GM10266 (cell line): ENCODE data around the gene CCK.

Experiments
- DNase-seq: peaks from one replicate; pipeline ENCODE4 v3.0.0; 2012; ENCODE audit errors: extremely low spot score
- CTCF ChIP-seq: IDR thresholded peaks from 2 replicates; pipeline ENCODE4 v1.5.1; 2012; ENCODE audit warnings: mild to moderate bottlenecking, low read depth; ENCODE audit not compliant: control insufficient read depth, insufficient read depth; ENCODE audit errors: missing control alignments

The CCK gene, protein sequence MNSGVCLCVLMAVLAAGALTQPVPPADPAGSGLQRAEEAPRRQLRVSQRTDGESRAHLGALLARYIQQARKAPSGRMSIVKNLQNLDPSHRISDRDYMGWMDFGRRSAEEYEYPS

GRCh38 chr3:42266085-42266484 is at the start of gene CCK:
CCK (minus strand) TSS chr3:42266185; CDS start chr3:42263630, 2,555 bp downstream.
- no peak for DNase-seq
- TF ChIP-seq CTCF: no peak

DNA sequence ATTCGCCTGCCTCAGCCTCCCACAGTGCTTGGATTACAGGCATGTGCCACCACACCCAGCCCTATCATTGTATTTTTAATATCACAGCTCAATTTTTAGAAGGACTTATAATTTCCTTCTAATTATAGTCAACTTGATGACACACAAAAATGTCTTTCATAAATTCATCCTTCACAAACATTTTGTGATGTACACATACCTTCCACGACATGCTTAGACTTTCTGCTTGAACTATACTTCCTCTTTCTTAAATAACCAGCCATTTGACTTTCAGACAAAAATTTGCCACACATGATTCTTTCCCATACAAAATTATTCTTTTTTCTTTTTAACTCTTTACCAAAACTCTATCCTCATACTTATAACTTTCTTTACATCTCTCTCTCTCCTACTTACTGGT is 48.4 kb upstream of the CCK start:
- no peak for TF ChIP-seq CTCF
- DNase-seq: no peak

DNA sequence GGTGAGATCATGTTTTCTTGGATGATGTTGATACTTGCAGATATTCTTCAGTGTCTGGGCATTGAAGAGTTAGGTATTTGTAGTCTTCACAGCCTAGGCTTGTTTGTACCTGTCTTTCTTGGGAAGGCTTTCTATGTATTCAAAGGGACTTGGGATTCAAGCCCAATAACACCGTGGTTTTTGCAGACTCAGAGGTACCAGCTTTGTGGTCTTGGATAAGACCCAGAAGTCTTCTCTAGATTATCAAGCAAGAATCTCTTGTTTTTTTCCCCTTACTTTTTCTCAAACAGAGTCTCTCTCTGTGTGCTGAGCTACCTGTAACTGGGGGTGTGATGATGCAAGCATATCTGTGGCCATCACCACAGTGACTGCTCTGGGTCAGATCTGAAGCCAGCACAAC is 42.7 kb upstream of the CCK start:
- no peak for DNase-seq
- TF ChIP-seq CTCF: no peak

DNA sequence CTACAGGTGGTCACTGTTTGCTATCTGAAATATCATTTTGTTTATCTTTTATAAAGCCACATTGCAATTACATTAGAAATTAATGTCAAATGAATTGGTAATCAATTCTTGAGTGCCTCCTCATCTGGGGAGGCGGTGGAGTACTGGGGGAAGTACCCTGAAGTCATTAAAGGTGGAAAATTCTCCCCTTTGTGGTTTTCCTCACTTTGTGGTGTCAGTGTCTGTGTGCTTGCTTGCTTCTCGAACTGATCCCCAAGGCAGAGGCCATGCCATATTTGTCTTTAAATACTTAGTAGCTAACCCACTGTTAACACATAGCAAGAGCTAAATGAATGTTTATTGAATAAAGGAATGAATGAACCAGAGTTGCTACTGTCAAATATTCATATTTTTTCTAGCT is 40.5 kb upstream of the CCK start:
- TF ChIP-seq CTCF: no peak
- no peak for DNase-seq

DNA sequence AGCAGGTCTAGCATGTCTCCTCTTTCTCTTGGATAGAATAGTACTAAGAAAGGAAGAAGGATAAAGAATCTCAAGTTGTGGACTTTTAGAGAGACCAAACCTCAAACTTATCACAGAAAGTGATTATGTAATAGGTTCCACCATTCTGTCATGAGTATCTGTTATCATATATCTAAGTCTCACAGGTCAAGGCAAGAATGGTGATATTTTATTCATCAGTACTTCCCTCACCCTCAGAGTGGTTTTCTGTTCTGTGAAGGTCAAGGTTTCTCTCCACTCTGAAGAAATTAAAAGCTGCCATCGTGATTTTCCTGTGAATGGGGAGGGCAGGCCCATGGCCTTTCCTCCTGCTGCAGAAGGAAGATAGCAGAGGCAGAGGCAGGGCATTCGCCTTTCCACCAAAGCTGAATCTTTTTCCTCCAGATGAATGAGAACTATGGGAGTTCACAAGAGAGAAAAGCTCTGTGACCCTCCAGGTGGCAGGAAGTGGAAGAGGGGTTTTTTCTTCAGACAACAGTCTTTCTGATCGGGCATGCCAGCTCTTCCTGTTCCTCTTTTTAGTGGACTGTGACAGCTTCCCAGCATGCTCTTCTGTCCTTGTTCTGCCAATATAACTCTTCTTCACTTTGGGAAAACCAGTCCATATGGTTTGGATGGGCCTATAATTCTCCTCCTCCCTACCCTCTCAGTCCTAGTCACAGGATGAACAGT is 37.1 kb upstream of the CCK start:
- TF ChIP-seq CTCF: no peak
- DNase-seq: no peak

DNA sequence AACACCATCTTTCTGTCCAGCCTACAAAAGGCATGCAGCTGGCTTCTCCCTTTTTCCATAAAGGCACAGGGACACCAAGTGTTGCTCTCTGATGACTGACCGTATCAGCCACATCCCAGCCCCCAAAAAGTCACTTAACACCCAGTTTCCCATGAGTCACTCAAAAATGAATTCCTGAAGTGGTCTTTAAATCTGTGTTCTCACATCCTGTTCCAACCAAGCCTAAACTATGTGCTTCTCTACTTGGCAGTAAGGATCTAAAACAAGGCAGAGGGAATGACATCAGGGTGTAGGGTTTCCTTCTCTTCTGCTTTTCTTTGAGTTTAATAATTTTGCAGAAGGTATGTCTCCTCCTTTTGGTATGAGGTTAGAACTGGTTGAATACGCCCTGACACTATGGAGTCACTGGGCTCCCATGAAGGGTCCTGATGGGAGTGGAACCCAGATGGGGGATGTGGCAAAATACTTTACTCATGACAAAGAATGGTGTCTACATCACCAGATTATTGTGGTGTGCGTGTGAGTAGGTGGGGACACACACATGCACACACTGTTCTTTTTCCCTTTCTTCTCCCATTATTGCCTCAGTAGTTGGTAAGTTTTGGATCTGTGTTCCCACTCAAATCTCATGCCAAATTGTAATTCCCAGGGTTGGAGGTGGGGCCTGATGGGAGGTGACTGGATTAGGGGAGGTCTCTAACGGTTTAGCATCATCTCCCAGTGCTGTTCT is 35.6 kb upstream of the CCK start:
- TF ChIP-seq CTCF: no peak
- DNase-seq: no peak

GRCh38 chr3:42300778-42301177 is 34.8 kb upstream of the CCK start:
- TF ChIP-seq CTCF: no peak
- no peak for DNase-seq
